Measurements from ENCODE around the gene MIGA1. TPM values are rescaled to one million over a fixed set of nuclear protein-coding genes. Genes with fewer than 3 reads are reported as not detected.
"Not testable (repeated sequence)": the region's sequence is repeated elsewhere in the genome, so short reads cannot be mapped to it uniquely, and the experiment has no call there.

The MIGA1 gene
- polyA plus RNA-seq, 1 donor, result 10.0 TPM

- DNase-seq, result not testable (repeated sequence)
Observed at GRCh38 chr1:77918918-77919317, 139.5 kb downstream of the MIGA1 start.

GRCh38 chr1:77925518-77925917 lies 146.1 kb downstream of the MIGA1 start:
- DNase-seq, result no peak

DNA sequence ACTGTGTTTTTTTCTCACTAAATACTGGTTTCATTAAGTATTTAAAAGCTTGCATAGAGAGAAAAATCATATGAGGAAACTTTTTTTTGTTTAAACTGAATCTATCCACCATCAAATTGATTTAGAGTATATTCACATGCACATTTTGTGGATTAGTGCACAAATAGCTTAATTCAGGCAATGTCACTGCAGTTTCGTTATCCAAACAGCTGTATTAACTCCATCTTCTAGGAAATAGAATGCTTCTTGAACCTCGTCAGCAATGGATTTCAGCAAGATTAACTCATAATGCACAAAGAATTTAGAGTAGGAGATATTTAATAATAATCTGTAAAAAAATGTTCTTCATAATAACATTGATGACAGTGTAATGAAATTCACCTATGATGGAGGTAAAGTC lies 146.5 kb downstream of the MIGA1 start:
- DNase-seq, result no peak

GRCh38 chr1:77926561-77927357 lies 147.3 kb downstream of the MIGA1 start:
- DNase-seq, result no peak

DNA sequence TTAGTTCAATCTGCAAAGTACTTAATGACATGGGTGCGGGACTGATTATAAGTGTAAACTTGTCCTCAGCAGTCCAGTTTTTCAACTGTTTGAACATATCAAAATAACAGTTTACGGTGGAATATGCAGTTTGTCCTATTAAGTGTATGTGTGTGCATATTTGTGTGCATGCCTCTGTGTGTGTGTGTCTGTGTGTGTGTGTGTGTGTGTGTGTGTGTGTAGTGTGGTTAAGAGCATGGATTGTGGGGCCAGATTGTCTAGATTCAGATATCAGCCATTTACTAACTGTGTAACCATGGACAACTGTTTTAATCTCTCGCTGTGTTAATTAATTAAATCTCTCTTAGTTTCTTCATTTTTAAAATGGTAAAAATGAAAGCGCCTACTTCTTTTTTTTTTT lies 148.0 kb downstream of the MIGA1 start:
- no peak for DNase-seq

Other genes starting within 250 kb of the MIGA1 start
- gene ZZZ3, start 97.0 kb upstream of the MIGA1 start, polyA plus RNA-seq (ENCODE audit: insufficient read length), result 32.5 TPM
- 37.8 TPM for gene USP33, start 19.8 kb upstream of the MIGA1 start, polyA plus RNA-seq (ENCODE audit: insufficient read length)
- 228 TPM for gene NEXN, start 109.0 kb downstream of the MIGA1 start, polyA plus RNA-seq (ENCODE audit: insufficient read length)
- 166 TPM for gene FUBP1, start 199.4 kb downstream of the MIGA1 start, polyA plus RNA-seq (ENCODE audit: insufficient read length)
- gene DNAJB4, start 225.3 kb downstream of the MIGA1 start, polyA plus RNA-seq (ENCODE audit: insufficient read length), result 67.3 TPM